D721Med (cell line): Measurements from ENCODE around the gene GYPC.
"Not testable (repeated sequence)": the region's sequence is repeated elsewhere in the genome, so short reads cannot be mapped to it uniquely, and the experiment has no call there.

Source experiments
- DNase-seq: peaks from one replicate; pipeline ENCODE4 v3.0.0; 2011; ENCODE audit warnings: low spot score; ENCODE audit not compliant: insufficient read length
- FAIRE-seq: peaks from 2 replicates; lab custom pipeline; 2011; peaks lifted over from hg19 to GRCh38; lab: Jason Lieb, UNC
- CTCF ChIP-seq: IDR thresholded peaks from 2 replicates; pipeline ENCODE4 v1.5.1; 2012; ENCODE audit warnings: mild to moderate bottlenecking, control low read depth; ENCODE audit not compliant: insufficient read depth; ENCODE audit errors: missing control alignments

The GYPC gene

DNA sequence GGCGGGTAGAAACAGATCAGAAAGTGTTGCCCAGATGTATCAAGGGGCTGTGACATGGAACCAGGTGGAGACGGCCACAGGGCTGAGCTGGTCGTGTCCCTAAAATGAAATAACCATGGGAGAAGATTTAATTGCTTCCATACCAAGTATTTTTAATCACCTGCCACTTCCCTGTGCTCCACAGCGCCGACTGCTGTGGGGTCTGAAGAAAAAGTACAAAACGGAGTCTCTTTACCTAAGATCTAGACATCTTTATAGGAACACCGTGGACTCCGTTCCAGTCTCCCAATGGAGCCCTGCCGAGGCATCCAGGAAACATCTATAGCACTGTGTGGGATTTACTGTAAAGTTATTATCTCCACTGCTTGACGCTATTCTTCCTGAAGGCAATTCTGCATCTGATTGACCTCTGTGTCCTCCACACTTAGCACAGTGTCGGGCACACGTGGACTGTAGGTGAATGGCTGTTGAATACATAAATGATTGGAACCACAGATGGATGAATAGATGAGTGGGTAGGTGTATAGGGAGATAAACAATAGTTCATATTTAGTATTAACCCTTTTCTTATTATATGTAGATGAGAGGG lies 21.6 kb upstream of the GYPC start:
- peak; percentile 67 for TF ChIP-seq CTCF
- FAIRE-seq (no peak), DNase-seq (no peak)

- no peak for TF ChIP-seq CTCF
- FAIRE-seq (no peak), DNase-seq (no peak)
Measured at GRCh38 chr2:126635281-126635680, 20.7 kb upstream of the GYPC start.

GRCh38 chr2:126635736-126636135 lies 20.2 kb upstream of the GYPC start:
- DNase-seq = no peak
- no peak for FAIRE-seq
- no peak for TF ChIP-seq CTCF

- no peak for DNase-seq
- TF ChIP-seq CTCF = no peak
- FAIRE-seq = no peak
Measured at GRCh38 chr2:126637386-126637785, 18.6 kb upstream of the GYPC start.

- DNase-seq = no peak
- no peak for TF ChIP-seq CTCF
- FAIRE-seq = no peak
Measured at GRCh38 chr2:126638746-126639145, 17.2 kb upstream of the GYPC start.

DNA sequence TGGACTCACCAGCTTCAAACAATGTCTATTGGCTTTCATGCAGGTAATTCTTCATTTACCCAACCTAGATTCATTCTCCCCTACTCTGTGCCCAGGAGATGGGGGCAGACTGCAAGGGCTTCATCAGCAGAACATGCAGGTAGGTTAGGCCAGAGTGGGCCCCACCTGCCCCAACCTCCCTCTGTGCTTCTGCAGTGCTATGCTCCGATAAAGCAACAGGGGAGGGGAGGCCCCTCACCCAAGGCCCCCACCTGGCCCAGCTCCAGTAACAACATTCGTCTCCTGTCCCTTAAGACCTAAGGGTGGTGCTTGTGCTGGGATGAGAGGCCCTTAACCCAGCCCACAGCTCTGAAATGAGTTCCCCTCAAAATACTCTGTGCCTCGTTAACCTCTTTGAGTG lies 16.7 kb upstream of the GYPC start:
- FAIRE-seq (no peak), DNase-seq (no peak)
- TF ChIP-seq CTCF = no peak

DNA sequence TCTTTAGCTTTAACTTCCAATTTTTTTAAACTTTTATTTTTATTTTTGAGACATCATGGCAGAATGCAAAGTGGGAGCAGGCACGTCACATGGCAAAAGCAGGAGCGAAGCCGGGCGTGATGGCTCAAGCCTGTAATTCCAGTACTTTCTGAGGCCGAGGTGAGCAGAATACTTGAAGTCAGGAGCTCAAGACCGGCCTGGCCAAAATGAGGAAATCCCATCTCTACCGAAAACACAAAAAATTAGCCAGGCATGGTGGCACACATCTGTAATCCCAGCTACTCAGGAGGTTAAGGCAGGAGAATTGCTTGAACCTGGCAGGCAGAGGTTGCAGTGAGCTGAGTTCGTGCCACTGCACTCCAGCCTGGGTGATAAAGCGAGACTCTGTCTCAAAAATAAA lies 14.7 kb upstream of the GYPC start:
- not testable (repeated sequence) for FAIRE-seq, DNase-seq

- FAIRE-seq (no peak), DNase-seq (no peak)
- TF ChIP-seq CTCF = no peak
Measured at GRCh38 chr2:126642031-126642430, 13.9 kb upstream of the GYPC start.
